ENCODE data around the gene TMEM43. TPM values are rescaled to one million over a fixed set of nuclear protein-coding genes. Genes with fewer than 3 reads are reported as not detected.
A peak's percentile ranks its signal among the peaks of the same experiment; 100 is the strongest.

The TMEM43 gene
- polyA plus RNA-seq, 3 donors: 55.4 to 69.7 (median 66.7) TPM

DNA sequence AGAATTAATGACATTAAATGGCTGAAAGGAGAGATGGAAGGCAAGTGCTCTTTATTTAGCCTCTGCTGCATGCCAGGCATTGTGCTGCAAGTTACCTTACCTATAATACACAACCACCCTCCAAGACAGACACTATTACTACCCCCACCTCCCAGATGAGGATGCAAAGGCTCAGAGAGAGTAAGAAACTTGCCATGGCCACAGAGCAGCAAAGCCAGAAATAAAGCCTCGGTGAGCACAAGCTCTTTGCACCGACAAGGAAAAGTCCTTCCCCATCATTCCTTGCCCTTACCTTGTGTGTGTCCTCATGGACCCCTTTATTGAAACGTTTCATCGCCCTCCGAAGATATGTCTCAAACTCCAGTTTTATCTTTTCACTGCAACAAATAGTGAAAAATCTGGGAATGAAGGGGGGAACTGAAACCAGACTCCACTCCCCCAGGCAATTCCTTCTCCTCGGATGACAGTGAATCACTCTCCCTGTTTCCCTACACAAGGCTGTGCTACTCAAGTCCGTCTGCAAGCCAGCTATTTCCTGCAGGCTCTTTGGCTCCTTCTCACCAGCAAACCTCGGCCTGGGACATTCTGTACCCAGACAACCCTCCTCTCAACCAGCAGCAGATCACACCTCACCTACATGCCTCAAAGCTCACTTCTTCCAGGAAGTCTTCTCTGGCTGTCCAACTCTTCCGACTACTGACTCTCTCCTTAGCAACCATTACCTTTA is 42.2 kb downstream of the TMEM43 start:
- no peaks in the 10 kb centered on the region for H3K27me3 ChIP-seq (ENCODE audit: control insufficient read depth in 2 of 2, insufficient read depth in 2 of 2, low read length in 2 of 2)
- H3K9me3 ChIP-seq (replicated peaks in 1 of 2; ENCODE audit: control insufficient read depth in 1 of 2, insufficient read depth in 1 of 2, low read length in 2 of 2): peaks cover 0 to under 1% of the 10 kb centered on the region in 2 donors
- Mint-ChIP-seq H3K9me3 (peaks cover 0 to 4% (median 0%) of the 10 kb centered on the region in 7 donors), H3K36me3 (peaks cover 91 to 95% of the 10 kb centered on the region in 2 donors), H3K27ac (peak overlapping the region in 1 of 7 donors; percentile 41), H3K4me3 (no peak overlapping the region), H3K27me3 (ENCODE audit: low read depth in 3 of 3) (no peaks in the 10 kb centered on the region), H3K4me1 (no peaks in the 10 kb centered on the region)
- DNase-seq: no peak
- WGBS (ENCODE audit: insufficient coverage): 96% methylated on average over 4 of the region's 9 CpGs
- H3K4me2 ChIP-seq (replicated peaks; ENCODE audit: extremely low read depth, low read length, poor library complexity, severe bottlenecking): no peak overlapping the region
- H3K79me2 ChIP-seq (ENCODE audit: insufficient read depth, low read length): no peaks in the 10 kb centered on the region
- no peak overlapping the region for H3K27ac ChIP-seq (ENCODE audit: low read depth in 1 of 2, low read length in 2 of 2)
- no peaks in the 10 kb centered on the region for H4K20me1 ChIP-seq (ENCODE audit: insufficient read depth, low read length)
- H3K9ac ChIP-seq (ENCODE audit: insufficient read depth, low read length, poor library complexity, severe bottlenecking): no peak overlapping the region
- intact Hi-C loops (cut with micrococcal nuclease): no loop called here
- no peak overlapping the region for H2AFZ ChIP-seq (ENCODE audit: insufficient read depth, low read depth, low read length, poor library complexity, severe bottlenecking)
- TF ChIP-seq, protein P1, sequence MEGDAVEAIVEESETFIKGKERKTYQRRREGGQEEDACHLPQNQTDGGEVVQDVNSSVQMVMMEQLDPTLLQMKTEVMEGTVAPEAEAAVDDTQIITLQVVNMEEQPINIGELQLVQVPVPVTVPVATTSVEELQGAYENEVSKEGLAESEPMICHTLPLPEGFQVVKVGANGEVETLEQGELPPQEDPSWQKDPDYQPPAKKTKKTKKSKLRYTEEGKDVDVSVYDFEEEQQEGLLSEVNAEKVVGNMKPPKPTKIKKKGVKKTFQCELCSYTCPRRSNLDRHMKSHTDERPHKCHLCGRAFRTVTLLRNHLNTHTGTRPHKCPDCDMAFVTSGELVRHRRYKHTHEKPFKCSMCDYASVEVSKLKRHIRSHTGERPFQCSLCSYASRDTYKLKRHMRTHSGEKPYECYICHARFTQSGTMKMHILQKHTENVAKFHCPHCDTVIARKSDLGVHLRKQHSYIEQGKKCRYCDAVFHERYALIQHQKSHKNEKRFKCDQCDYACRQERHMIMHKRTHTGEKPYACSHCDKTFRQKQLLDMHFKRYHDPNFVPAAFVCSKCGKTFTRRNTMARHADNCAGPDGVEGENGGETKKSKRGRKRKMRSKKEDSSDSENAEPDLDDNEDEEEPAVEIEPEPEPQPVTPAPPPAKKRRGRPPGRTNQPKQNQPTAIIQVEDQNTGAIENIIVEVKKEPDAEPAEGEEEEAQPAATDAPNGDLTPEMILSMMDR (IDR thresholded peaks at IDR 0.05): no peak
- H3K4me1 ChIP-seq (ENCODE audit: control insufficient read depth in 1 of 2, insufficient read depth in 2 of 2, low read length in 2 of 2): peaks cover 0 to 4% of the 10 kb centered on the region in 2 donors
- no peak overlapping the region for H3K4me3 ChIP-seq (replicated peaks in 1 of 3; ENCODE audit: low read depth in 2 of 3, low read length in 3 of 3)
- peaks cover 95 to 100% of the 10 kb centered on the region in 2 donors for H3K36me3 ChIP-seq (replicated peaks in 1 of 2; ENCODE audit: control insufficient read depth in 1 of 2, insufficient read depth in 2 of 2, low read length in 2 of 2)

DNA sequence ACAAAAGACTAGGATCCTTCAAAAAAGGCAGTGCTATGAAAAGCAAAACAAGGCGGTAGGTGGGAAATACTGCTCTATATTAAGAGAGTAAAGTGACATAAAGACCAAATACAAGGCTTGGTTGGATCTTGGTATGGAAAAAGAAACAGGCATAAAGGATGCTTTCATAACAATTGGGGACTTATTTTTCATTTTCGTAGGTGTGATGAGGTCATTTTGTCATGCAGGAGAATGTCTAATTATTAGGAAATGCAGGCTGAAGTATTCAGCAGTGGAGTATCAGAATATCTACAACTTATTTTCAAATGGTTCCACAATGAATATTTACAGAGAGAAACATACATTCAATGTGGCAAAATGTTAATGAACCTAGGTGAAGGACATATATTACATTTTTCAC is 44.6 kb downstream of the TMEM43 start:
- no peaks in the 10 kb centered on the region for H3K9me3 Mint-ChIP-seq
- H3K79me2 ChIP-seq (ENCODE audit: insufficient read depth, low read length): no peaks in the 10 kb centered on the region
- H3K9ac ChIP-seq (ENCODE audit: insufficient read depth, low read length, poor library complexity, severe bottlenecking): no peak overlapping the region
- no peaks in the 10 kb centered on the region for H3K27me3 Mint-ChIP-seq (ENCODE audit: low read depth in 3 of 3)
- H2AFZ ChIP-seq (ENCODE audit: insufficient read depth, low read depth, low read length, poor library complexity, severe bottlenecking): no peak overlapping the region
- TF ChIP-seq, protein P1 (IDR thresholded peaks at IDR 0.05): no peak
- H3K27ac ChIP-seq (ENCODE audit: low read depth in 1 of 2, low read length in 2 of 2): no peak overlapping the region
- H3K4me3 ChIP-seq (replicated peaks in 1 of 3; ENCODE audit: low read depth in 2 of 3, low read length in 3 of 3): no peak overlapping the region
- H4K20me1 ChIP-seq (ENCODE audit: insufficient read depth, low read length): peaks cover 4% of the 10 kb centered on the region
- H3K4me3 Mint-ChIP-seq: no peak overlapping the region
- no peak for DNase-seq
- intact Hi-C loops (cut with micrococcal nuclease): no loop called here
- 100% methylated on average over 1 of the region's 2 CpGs for WGBS (ENCODE audit: insufficient coverage)
- no peak overlapping the region for H3K27ac Mint-ChIP-seq
- peaks cover 83 to 85% of the 10 kb centered on the region in 2 donors for H3K36me3 Mint-ChIP-seq
- H3K36me3 ChIP-seq (replicated peaks in 1 of 2; ENCODE audit: control insufficient read depth in 1 of 2, insufficient read depth in 2 of 2, low read length in 2 of 2): peaks cover 86 to 87% of the 10 kb centered on the region in 2 donors
- no peaks in the 10 kb centered on the region for H3K9me3 ChIP-seq (replicated peaks in 1 of 2; ENCODE audit: control insufficient read depth in 1 of 2, insufficient read depth in 1 of 2, low read length in 2 of 2)
- no peaks in the 10 kb centered on the region for H3K27me3 ChIP-seq (ENCODE audit: control insufficient read depth in 2 of 2, insufficient read depth in 2 of 2, low read length in 2 of 2)
- H3K4me1 ChIP-seq (ENCODE audit: control insufficient read depth in 1 of 2, insufficient read depth in 2 of 2, low read length in 2 of 2): no peaks in the 10 kb centered on the region
- no peak overlapping the region for H3K4me2 ChIP-seq (replicated peaks; ENCODE audit: extremely low read depth, low read length, poor library complexity, severe bottlenecking)
- no peaks in the 10 kb centered on the region for H3K4me1 Mint-ChIP-seq

Data from CD14-positive monocyte (primary cell).